B cell (primary cell): ENCODE measurements around the gene CCNE1. TPM values are rescaled to one million over a fixed set of nuclear protein-coding genes. Genes with fewer than 3 reads are reported as not detected.

ENCODE experiments used
- ATAC-seq: fragments of 200-7000 bp; cut with Tn5 transposase; one replicate; pipeline ENCODE4 v1.10.0; 2021; ENCODE audit warnings: low read depth, mild to moderate bottlenecking, moderate number of reproducible peaks, moderate library complexity
- CTCF ChIA-PET: fragments of 350-600 bp; sonication (Branson Sonifier 250); formaldehyde crosslinking; loops from one replicate; lab custom pipeline; 2021; ENCODE audit warnings: antibody characterized with exemption, inconsistent platforms; lab: Charles Lee
- POLR2A ChIA-PET: fragments of 350-600 bp; sonication (Branson Sonifier 250); formaldehyde crosslinking; loops from one replicate; lab custom pipeline; 2021; ENCODE audit warnings: antibody characterized with exemption; lab: Charles Lee
- DNase-seq: peaks from one replicate; pipeline ENCODE4 v3.0.0; 2013
- H2AFZ ChIP-seq: 2 replicates; pipeline ENCODE4 v1.6.1; 2012; ENCODE audit warnings: mild to moderate bottlenecking, low read depth, low read length; ENCODE audit not compliant: insufficient read depth, poor library complexity, severe bottlenecking
- H3K27ac ChIP-seq, 2 donors: 1 replicate in 1 of 2; 2 replicates in 1 of 2; pipeline ENCODE4 v1.5.1; 2012 to 2013; ENCODE audit warnings: low read length in 2 of 2, mild to moderate bottlenecking in 2 of 2, moderate library complexity in 1 of 2
- H3K27me3 ChIP-seq, 4 experiments: fragments of 200-600 bp in 1 of 4; sonication (generic) in 1 of 4; replicated peaks in 1 of 4; 1 replicate in 2 of 4; 2 replicates in 2 of 4; pipeline versions ENCODE4 v1.6.1 to v1.7.0; 2013 to 2016; ENCODE audit warnings: low read length in 3 of 4, mild to moderate bottlenecking in 2 of 4, mixed read lengths in 1 of 4, moderate library complexity in 1 of 4; ENCODE audit not compliant: insufficient read depth in 4 of 4, control insufficient read depth in 3 of 4; ENCODE audit errors: control extremely low read depth in 1 of 4
- H3K36me3 ChIP-seq, 2 experiments: replicated peaks in 1 of 2; 1 replicate in 1 of 2; 2 replicates in 1 of 2; pipeline versions ENCODE4 v1.6.1 to v1.7.1; 2013; ENCODE audit warnings: low read length in 1 of 2; ENCODE audit not compliant: insufficient read depth in 2 of 2, control insufficient read depth in 1 of 2; ENCODE audit errors: control extremely low read depth in 1 of 2, extremely low read depth in 1 of 2
- H3K4me1 ChIP-seq, 2 donors: fragments of 200-600 bp in 1 of 2; sonication (generic) in 1 of 2; 1 replicate in 1 of 2; 2 replicates in 1 of 2; pipeline versions ENCODE4 v1.5.1 to v1.6.1; 2013 to 2017; ENCODE audit warnings: low read length in 2 of 2; ENCODE audit not compliant: control insufficient read depth in 2 of 2, insufficient read depth in 2 of 2
- H3K4me2 ChIP-seq: replicated peaks from 2 replicates; pipeline ENCODE3; 2012; ENCODE audit warnings: mild to moderate bottlenecking, low read depth, low read length; ENCODE audit not compliant: poor library complexity, severe bottlenecking
- H3K4me3 ChIP-seq, 5 experiments: fragments of 200-600 bp in 1 of 5; sonication (generic) in 1 of 5; 1 replicate in 3 of 5; 2 replicates in 2 of 5; pipeline versions ENCODE4 v1.5.1 to v1.7.0; 2011 to 2016; ENCODE audit warnings: low read length in 4 of 5, mild to moderate bottlenecking in 4 of 5, low read depth in 2 of 5, control low read depth in 1 of 5, moderate library complexity in 1 of 5; ENCODE audit not compliant: insufficient read depth in 1 of 5; ENCODE audit errors: control extremely low read depth in 1 of 5, extremely low read depth in 1 of 5
- H3K79me2 ChIP-seq: fragments of 200-600 bp; sonication (generic); one replicate; pipeline ENCODE4 v1.6.0; 2016; ENCODE audit warnings: low read length; ENCODE audit not compliant: control insufficient read depth, insufficient read depth
- H3K9ac ChIP-seq: fragments of 200-600 bp; sonication (generic); 2 replicates; pipeline ENCODE4 v1.6.1; 2017; ENCODE audit warnings: mild to moderate bottlenecking, low read length, moderate library complexity
- H3K9me3 ChIP-seq, 3 donors: one replicate each; pipeline versions ENCODE4 v1.6.1 to v1.7.1; 2013; ENCODE audit warnings: low read length in 2 of 3; ENCODE audit not compliant: control insufficient read depth in 2 of 3, insufficient read depth in 1 of 3; ENCODE audit errors: control extremely low read depth in 1 of 3
- H4K20me1 ChIP-seq: 2 replicates; pipeline ENCODE4 v1.6.0; 2012; ENCODE audit warnings: mild to moderate bottlenecking, low read length; ENCODE audit not compliant: insufficient read depth, control insufficient read depth, poor library complexity, severe bottlenecking
- H3K27ac Mint-ChIP-seq: one replicate; pipeline ENCODE4 v1.8.0; 2021; ENCODE audit warnings: mixed read lengths
- H3K27me3 Mint-ChIP-seq: one replicate; pipeline ENCODE4 v1.8.0; 2021; ENCODE audit warnings: mixed read lengths
- H3K4me1 Mint-ChIP-seq: one replicate; pipeline ENCODE4 v1.8.0; 2021; ENCODE audit warnings: mixed read lengths
- H3K4me3 Mint-ChIP-seq: one replicate; pipeline ENCODE4 v1.8.0; 2021; ENCODE audit warnings: mixed read lengths
- H3K9me3 Mint-ChIP-seq: one replicate; pipeline ENCODE4 v1.8.0; 2022; ENCODE audit warnings: mixed read lengths; ENCODE audit not compliant: insufficient read depth
- EZH2 ChIP-seq: IDR thresholded peaks from 2 replicates; pipeline ENCODE4 v1.6.1; 2012; ENCODE audit warnings: borderline replicate concordance, low read depth, mild to moderate bottlenecking, moderate library complexity, low read length; ENCODE audit not compliant: insufficient read depth, poor library complexity, severe bottlenecking
- WGBS: methylation state at CpG from one replicate; pipeline ENCODE4 v1.1.5; 2013; ENCODE audit warnings: missing lambda C conversion rate; ENCODE audit not compliant: insufficient coverage; 5-methylcytosine and 5-hydroxymethylcytosine counted together
- intact Hi-C: fragments of 100-400 bp; cut with micrococcal nuclease; formaldehyde crosslinking; loops from one replicate; pipeline ENCODE4 v1.10.0; 2022
- polyA plus RNA-seq: library from polyadenylated mRNA; depleted of rRNA; stranded (reverse); fragments of >200 nt; gene quantifications from 2 replicates; pipeline ENCODE4 v1.2.3, GENCODE V29; 2012
- total RNA-seq, 2 donors: library from RNA; stranded (reverse); fragments of 120-200 nt in 1 of 2; gene quantifications; 1 replicate in 1 of 2; 2 replicates in 1 of 2; pipeline versions ENCODE4 v1.2.3 to v1.2.4, GENCODE V29; 2013 to 2022
- TF ChIP-seq, protein P1 (sequence below): fragments of 200-600 bp; IDR thresholded peaks from one replicate; pipeline ENCODE4 v1.8.0; 2022; ENCODE audit warnings: antibody characterized with exemption, mild to moderate bottlenecking

The CCNE1 gene
- total and polyA plus RNA-seq, 2 donors (not counting 1 experiment from before 2014, with no cell fraction given) = 2.5 to 2.8 TPM

DNA sequence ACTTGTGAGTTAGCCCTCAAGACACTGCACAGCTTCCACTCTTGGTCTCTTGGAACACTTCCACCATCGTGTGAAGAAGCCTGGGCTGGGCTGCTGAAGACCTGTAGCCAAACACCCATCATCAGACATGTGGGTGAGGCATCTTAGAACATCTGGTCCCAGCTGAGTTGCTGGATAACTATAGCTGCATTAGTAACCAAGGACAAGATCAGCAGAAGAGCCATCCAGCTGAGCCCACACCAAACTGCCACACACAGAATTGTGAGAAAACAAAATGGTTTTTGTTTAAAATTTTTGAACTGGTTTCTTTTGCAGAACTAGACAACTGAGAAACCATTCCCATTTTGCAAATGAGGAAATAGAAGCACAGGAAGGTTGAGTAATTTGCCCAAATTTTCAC is 56.2 kb downstream of the CCNE1 start:
- no CpG with 5 or more reads among the region's 1 CpG for WGBS
- TF ChIP-seq EZH2 = no peak
- TF ChIP-seq, protein P1, sequence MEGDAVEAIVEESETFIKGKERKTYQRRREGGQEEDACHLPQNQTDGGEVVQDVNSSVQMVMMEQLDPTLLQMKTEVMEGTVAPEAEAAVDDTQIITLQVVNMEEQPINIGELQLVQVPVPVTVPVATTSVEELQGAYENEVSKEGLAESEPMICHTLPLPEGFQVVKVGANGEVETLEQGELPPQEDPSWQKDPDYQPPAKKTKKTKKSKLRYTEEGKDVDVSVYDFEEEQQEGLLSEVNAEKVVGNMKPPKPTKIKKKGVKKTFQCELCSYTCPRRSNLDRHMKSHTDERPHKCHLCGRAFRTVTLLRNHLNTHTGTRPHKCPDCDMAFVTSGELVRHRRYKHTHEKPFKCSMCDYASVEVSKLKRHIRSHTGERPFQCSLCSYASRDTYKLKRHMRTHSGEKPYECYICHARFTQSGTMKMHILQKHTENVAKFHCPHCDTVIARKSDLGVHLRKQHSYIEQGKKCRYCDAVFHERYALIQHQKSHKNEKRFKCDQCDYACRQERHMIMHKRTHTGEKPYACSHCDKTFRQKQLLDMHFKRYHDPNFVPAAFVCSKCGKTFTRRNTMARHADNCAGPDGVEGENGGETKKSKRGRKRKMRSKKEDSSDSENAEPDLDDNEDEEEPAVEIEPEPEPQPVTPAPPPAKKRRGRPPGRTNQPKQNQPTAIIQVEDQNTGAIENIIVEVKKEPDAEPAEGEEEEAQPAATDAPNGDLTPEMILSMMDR = no peak

DNA sequence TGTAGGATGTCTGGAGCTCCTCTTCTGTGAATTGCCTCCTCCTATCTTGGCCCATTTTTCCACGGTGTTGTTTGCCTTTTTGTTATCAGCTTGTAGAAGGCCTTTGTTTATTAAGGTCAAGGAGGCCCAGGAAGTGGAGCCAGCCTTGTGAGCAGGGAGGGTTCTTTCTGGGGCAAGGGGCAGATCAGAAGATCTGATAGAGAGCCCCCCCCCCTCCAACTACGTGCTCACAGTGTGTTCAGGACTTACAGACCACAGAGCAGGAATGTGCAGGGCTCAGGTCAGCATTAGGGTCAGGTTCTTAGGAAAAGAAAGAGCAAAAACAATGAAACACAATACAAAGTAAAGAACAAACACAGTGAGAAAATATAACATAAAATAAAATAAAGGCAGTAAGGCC is 59.4 kb downstream of the CCNE1 start:
- ChIA-PET POLR2A (no interaction called here), CTCF (interaction anchor here (1.1 to 7.7 kb wide), 6 partner anchors 9 to 261 kb away, joined by 3 to 100 read pairs (median 6); no protein-coding TSS in a partner anchor)
- DNase-seq (no peak), ATAC-seq (no peak)
- no peaks in the 10 kb centered on the region for H4K20me1 ChIP-seq
- no peak overlapping the region for H3K4me2 ChIP-seq
- no peak overlapping the region for H3K9ac ChIP-seq
- H3K4me1 ChIP-seq = peaks cover 17 to 24% of the 10 kb centered on the region in 2 donors
- H3K9me3 ChIP-seq = peaks cover 0 to 8% (median 0%) of the 10 kb centered on the region in 3 donors
- H3K36me3 ChIP-seq = no peaks in the 10 kb centered on the region
- no peak for TF ChIP-seq EZH2
- TF ChIP-seq, protein P1 = no peak
- no CpG with 5 or more reads among the region's 2 CpGs for WGBS
- H3K4me3 Mint-ChIP-seq = no peak overlapping the region
- H3K27me3 Mint-ChIP-seq = peaks cover 19% of the 10 kb centered on the region
- no peaks in the 10 kb centered on the region for H3K79me2 ChIP-seq
- no peak overlapping the region for H3K27ac ChIP-seq
- no peak overlapping the region for H2AFZ ChIP-seq
- no peak overlapping the region for H3K4me3 ChIP-seq
- intact Hi-C loops = no loop called here
- H3K27ac Mint-ChIP-seq = no peak overlapping the region
- H3K27me3 ChIP-seq = peaks cover 0 to 27% (median 6%) of the 10 kb centered on the region in 4 experiments
- H3K4me1 Mint-ChIP-seq = peaks cover 6% of the 10 kb centered on the region
- H3K9me3 Mint-ChIP-seq = peaks cover 5% of the 10 kb centered on the region

More for the DNA sequence above, 56.2 kb downstream of the CCNE1 start:
- intact Hi-C loops = no loop called here
- Mint-ChIP-seq H3K27me3 (peaks cover 20% of the 10 kb centered on the region), H3K4me1 (peaks cover 5% of the 10 kb centered on the region), H3K4me3 (no peak overlapping the region), H3K27ac (no peak overlapping the region), H3K9me3 (peaks cover 5% of the 10 kb centered on the region)
- ChIA-PET POLR2A (no interaction called here), CTCF (interaction anchor here (1.2 to 1.5 kb wide), 3 partner anchors 10 to 262 kb away, joined by 3 to 5 read pairs (median 3); partner anchors contain the start of gene POP4)
- Histone ChIP-seq H3K4me2 (no peak overlapping the region), H4K20me1 (no peaks in the 10 kb centered on the region), H3K36me3 (no peaks in the 10 kb centered on the region), H3K27me3 (peaks cover 0 to 32% (median 5%) of the 10 kb centered on the region in 4 experiments), H3K4me3 (no peak overlapping the region), H3K27ac (no peak overlapping the region), H3K9ac (no peak overlapping the region), H3K4me1 (peaks cover 9 to 12% of the 10 kb centered on the region in 2 donors), H3K9me3 (peaks cover 0 to 12% (median 0%) of the 10 kb centered on the region in 3 donors), H3K79me2 (no peaks in the 10 kb centered on the region), H2AFZ (no peak overlapping the region)
- ATAC-seq (no peak), DNase-seq (no peak)
